Esophagus muscularis mucosa (tissue), 4 donors: ENCODE results near the gene SPHKAP.

Experiments
- EP300 ChIP-seq: sonication (generic); formaldehyde crosslinking; IDR thresholded peaks from one replicate; pipeline ENCODE4 v1.6.1; 2017; ENCODE audit warnings: antibody characterized with exemption
- POLR2A ChIP-seq: fragments of 450-650 bp; IDR thresholded peaks from one replicate; pipeline ENCODE4 v1.6.1; 2017; ENCODE audit warnings: antibody characterized with exemption, moderate library complexity, mild to moderate bottlenecking, low read depth
- POLR2AphosphoS5 ChIP-seq, 2 donors: sonication (generic); formaldehyde crosslinking; IDR thresholded peaks; one replicate each; pipeline ENCODE4 v1.6.1; 2017; ENCODE audit warnings: antibody characterized with exemption in 2 of 2
- TF ChIP-seq, protein P1 (sequence below), 3 experiments: fragments of 200-600 bp in 2 of 3; fragments of 450-650 bp in 1 of 3; sonication (generic) in 2 of 3; IDR thresholded peaks; one replicate each; pipeline ENCODE4 v1.5.1; 2017 to 2019; ENCODE audit warnings: antibody characterized with exemption in 3 of 3, mild to moderate bottlenecking in 2 of 3, moderate library complexity in 1 of 3

DNA sequence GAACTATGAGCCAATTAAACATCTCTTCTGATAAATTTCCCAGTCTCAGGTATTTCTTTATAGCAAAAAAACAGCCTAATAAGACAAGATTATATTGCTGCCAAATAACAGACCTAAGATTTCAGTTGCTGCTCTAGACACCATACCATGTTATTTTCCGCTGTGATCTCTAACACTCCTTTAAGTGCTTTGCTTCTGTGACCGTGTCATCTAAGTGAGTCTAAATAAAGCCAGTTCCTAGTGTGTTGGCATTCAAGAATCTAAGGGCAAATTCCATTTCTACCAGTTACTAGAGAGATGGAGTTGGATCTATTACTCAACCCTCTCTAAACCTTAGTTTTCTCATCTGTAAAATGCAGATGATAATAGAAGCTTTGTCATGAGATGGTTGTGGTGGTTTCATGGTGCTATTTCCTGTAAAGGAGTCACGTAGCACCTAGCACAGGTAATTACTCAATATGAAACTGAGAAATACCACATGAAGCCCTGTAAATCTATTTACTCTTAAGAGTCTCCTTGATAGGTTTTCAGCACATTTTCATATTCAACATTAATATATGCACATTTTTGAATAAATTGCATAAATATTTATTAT lies 40.5 kb downstream of the SPHKAP start:
- TF ChIP-seq, protein P1, sequence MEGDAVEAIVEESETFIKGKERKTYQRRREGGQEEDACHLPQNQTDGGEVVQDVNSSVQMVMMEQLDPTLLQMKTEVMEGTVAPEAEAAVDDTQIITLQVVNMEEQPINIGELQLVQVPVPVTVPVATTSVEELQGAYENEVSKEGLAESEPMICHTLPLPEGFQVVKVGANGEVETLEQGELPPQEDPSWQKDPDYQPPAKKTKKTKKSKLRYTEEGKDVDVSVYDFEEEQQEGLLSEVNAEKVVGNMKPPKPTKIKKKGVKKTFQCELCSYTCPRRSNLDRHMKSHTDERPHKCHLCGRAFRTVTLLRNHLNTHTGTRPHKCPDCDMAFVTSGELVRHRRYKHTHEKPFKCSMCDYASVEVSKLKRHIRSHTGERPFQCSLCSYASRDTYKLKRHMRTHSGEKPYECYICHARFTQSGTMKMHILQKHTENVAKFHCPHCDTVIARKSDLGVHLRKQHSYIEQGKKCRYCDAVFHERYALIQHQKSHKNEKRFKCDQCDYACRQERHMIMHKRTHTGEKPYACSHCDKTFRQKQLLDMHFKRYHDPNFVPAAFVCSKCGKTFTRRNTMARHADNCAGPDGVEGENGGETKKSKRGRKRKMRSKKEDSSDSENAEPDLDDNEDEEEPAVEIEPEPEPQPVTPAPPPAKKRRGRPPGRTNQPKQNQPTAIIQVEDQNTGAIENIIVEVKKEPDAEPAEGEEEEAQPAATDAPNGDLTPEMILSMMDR (IDR thresholded peaks at IDR 0.05): no peak
- TF ChIP-seq EP300: no peak
- TF ChIP-seq POLR2AphosphoS5 (IDR thresholded peaks at IDR 0.05): no peak
- no peak for TF ChIP-seq POLR2A
